Measurements from ENCODE around the gene OTC. TPM values are rescaled to one million over a fixed set of nuclear protein-coding genes. Genes with fewer than 3 reads are reported as not detected.

The OTC gene
- total RNA-seq, 1 donor from 2014 or later, result not detected

DNA sequence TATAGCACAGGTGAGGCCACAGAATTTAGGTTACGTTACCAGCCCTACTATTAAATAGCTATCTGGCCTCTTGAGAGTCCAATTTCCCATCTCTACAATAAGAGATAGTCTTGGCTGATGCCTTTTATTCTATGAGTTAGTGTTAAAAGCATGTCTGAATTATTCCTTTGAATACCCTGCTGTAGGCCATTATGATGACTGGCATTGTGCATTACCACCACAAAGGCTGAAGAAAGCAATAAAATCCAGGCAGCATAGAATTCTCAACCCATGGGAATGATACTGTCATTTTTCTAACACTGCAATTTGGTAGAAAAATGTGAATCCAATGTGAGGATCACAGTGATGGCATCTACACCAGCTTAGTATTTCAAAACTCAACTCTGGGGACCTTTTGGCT is 51.4 kb downstream of the OTC start:
- no peaks in the 10 kb centered on the region for H3K4me1 Mint-ChIP-seq (ENCODE audit: unreplicated experiment)
- H3K9me3 Mint-ChIP-seq (ENCODE audit: unreplicated experiment), result no peaks in the 10 kb centered on the region
- TF ChIP-seq, protein P1, sequence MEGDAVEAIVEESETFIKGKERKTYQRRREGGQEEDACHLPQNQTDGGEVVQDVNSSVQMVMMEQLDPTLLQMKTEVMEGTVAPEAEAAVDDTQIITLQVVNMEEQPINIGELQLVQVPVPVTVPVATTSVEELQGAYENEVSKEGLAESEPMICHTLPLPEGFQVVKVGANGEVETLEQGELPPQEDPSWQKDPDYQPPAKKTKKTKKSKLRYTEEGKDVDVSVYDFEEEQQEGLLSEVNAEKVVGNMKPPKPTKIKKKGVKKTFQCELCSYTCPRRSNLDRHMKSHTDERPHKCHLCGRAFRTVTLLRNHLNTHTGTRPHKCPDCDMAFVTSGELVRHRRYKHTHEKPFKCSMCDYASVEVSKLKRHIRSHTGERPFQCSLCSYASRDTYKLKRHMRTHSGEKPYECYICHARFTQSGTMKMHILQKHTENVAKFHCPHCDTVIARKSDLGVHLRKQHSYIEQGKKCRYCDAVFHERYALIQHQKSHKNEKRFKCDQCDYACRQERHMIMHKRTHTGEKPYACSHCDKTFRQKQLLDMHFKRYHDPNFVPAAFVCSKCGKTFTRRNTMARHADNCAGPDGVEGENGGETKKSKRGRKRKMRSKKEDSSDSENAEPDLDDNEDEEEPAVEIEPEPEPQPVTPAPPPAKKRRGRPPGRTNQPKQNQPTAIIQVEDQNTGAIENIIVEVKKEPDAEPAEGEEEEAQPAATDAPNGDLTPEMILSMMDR (IDR thresholded peaks at IDR 0.05), result no peak
- no peaks in the 10 kb centered on the region for H3K36me3 Mint-ChIP-seq (ENCODE audit: unreplicated experiment)
- H3K27me3 Mint-ChIP-seq (ENCODE audit: unreplicated experiment), result peaks cover 6% of the 10 kb centered on the region
- no peak overlapping the region for H3K27ac Mint-ChIP-seq (ENCODE audit: unreplicated experiment)
- no peak overlapping the region for H3K4me3 Mint-ChIP-seq (ENCODE audit: unreplicated experiment)
- no peak for DNase-seq (ENCODE audit: extremely low spot score, unreplicated experiment)

DNA sequence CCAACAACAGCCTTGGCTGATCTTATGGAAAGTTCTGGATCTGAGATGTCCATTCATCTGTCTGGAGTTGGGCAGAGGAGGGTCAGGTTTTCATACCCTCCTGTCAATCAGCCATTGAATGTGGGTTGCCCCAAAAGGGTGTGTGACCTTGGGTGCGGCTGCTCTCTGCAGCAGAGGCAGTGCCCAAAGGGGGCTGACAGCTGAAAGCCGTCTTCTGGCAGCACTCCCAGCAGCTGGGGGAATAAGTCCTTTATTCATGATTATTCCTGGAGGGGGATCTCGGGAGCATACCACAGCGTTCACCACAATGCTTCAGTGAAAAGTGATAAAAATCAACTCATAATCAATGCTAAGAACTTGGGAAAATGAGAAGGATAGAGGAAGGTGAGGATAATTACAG is 54.7 kb downstream of the OTC start:
- Mint-ChIP-seq H3K27me3 (ENCODE audit: unreplicated experiment) (peaks cover 6% of the 10 kb centered on the region), H3K36me3 (ENCODE audit: unreplicated experiment) (no peaks in the 10 kb centered on the region), H3K4me1 (ENCODE audit: unreplicated experiment) (no peaks in the 10 kb centered on the region), H3K27ac (ENCODE audit: unreplicated experiment) (no peak overlapping the region), H3K4me3 (ENCODE audit: unreplicated experiment) (no peak overlapping the region), H3K9me3 (ENCODE audit: unreplicated experiment) (no peaks in the 10 kb centered on the region)
- TF ChIP-seq, protein P1 (IDR thresholded peaks at IDR 0.05), result no peak
- DNase-seq (ENCODE audit: extremely low spot score, unreplicated experiment), result no peak

DNA sequence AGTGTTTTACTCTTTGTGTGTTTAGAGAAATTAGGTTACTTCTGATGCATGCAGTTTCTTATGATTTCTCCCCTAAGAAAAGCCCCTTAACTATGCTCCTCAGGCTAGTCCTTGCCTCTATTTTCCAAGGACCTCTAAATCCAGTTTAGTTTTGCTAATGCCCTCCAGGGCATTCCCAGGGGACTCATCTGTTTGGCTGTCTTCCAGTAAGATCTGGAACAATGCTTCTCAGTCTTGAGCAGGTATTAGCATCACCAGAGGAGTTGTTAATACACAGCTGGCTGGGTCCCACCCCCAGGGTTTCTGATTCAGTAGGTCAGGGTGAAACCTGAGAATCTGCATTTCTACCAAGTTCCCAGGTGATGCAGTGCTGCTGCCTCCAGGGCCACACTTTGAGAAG is 56.9 kb downstream of the OTC start:
- Mint-ChIP-seq H3K27me3 (ENCODE audit: unreplicated experiment) (peaks cover 6% of the 10 kb centered on the region), H3K36me3 (ENCODE audit: unreplicated experiment) (no peaks in the 10 kb centered on the region), H3K27ac (ENCODE audit: unreplicated experiment) (no peak overlapping the region), H3K4me1 (ENCODE audit: unreplicated experiment) (no peaks in the 10 kb centered on the region), H3K9me3 (ENCODE audit: unreplicated experiment) (peaks cover 2% of the 10 kb centered on the region), H3K4me3 (ENCODE audit: unreplicated experiment) (no peak overlapping the region)
- DNase-seq (ENCODE audit: extremely low spot score, unreplicated experiment), result no peak
- TF ChIP-seq, protein P1 (IDR thresholded peaks at IDR 0.05), result no peak

DNA sequence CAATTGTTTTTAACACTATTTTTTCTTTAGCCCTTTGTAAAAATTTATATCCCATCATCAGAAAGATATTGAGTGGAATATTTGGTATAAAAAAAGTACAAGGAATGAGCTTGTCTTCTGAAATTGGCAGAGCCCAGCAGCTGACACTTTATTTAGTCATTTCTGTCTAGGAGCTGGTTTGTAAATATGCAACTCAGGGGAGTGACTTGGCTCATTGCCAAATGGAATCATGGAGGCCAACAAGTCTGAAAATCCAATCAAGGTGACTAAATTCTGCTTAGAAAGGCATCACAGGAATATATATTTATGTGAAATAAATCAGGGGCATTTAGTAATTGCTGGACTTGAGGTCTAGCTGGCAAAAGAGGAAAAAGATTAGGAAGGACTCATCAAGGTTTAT is 74.4 kb downstream of the OTC start:
- Mint-ChIP-seq H3K36me3 (ENCODE audit: unreplicated experiment) (no peaks in the 10 kb centered on the region), H3K4me1 (ENCODE audit: unreplicated experiment) (no peaks in the 10 kb centered on the region), H3K4me3 (ENCODE audit: unreplicated experiment) (no peak overlapping the region), H3K27ac (ENCODE audit: unreplicated experiment) (no peak overlapping the region), H3K27me3 (ENCODE audit: unreplicated experiment) (peaks cover 2% of the 10 kb centered on the region), H3K9me3 (ENCODE audit: unreplicated experiment) (peaks cover 5% of the 10 kb centered on the region)
- TF ChIP-seq, protein P1 (IDR thresholded peaks at IDR 0.05), result no peak
- DNase-seq (ENCODE audit: extremely low spot score, unreplicated experiment), result no peak

DNA sequence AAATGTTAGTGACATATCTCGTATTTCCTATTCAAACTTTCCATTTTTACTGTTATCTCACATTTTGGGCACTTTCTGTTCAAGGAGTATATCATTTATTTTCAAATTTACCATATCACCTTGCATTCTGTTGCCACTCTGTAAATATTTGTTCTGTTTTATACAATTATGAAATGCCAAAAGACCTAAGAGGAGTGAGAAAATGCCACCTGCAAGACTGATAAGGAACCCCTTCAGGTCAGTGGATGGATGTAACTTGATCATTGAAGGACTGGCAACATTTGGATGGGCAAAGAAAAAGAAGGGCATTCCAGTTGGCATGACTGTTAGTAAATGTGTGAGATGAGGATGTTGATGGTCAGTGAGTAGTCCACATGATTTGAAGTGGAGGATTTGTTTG is 79.1 kb downstream of the OTC start:
- Mint-ChIP-seq H3K4me3 (ENCODE audit: unreplicated experiment) (no peak overlapping the region), H3K4me1 (ENCODE audit: unreplicated experiment) (no peaks in the 10 kb centered on the region), H3K36me3 (ENCODE audit: unreplicated experiment) (no peaks in the 10 kb centered on the region), H3K9me3 (ENCODE audit: unreplicated experiment) (peaks cover 4% of the 10 kb centered on the region), H3K27me3 (ENCODE audit: unreplicated experiment) (peaks cover 2% of the 10 kb centered on the region), H3K27ac (ENCODE audit: unreplicated experiment) (no peak overlapping the region)
- DNase-seq (ENCODE audit: extremely low spot score, unreplicated experiment), result no peak
- TF ChIP-seq, protein P1 (IDR thresholded peaks at IDR 0.05), result no peak
